ENCODE data around the gene CXCR3.

- TF ChIP-seq GATA2 (IDR thresholded peaks at IDR 0.05; ENCODE audit: low read depth, low read length) (no peak), GATA3 (IDR thresholded peaks at IDR 0.05; ENCODE audit: low read depth, low read length) (no peak)
These were observed 10.8 kb downstream of the CXCR3 start for GRCh38 chrX:71607488-71607887.

Data from SH-SY5Y (cell line).